Measurements from ENCODE around the gene CFAP70. TPM values are rescaled to one million over a fixed set of nuclear protein-coding genes. Genes with fewer than 3 reads are reported as not detected.

The CFAP70 gene
- total RNA-seq, 1 donor = 0.43 TPM

- DNase-seq (ENCODE audit: low read depth) = no peak
- TF ChIP-seq, protein P1, sequence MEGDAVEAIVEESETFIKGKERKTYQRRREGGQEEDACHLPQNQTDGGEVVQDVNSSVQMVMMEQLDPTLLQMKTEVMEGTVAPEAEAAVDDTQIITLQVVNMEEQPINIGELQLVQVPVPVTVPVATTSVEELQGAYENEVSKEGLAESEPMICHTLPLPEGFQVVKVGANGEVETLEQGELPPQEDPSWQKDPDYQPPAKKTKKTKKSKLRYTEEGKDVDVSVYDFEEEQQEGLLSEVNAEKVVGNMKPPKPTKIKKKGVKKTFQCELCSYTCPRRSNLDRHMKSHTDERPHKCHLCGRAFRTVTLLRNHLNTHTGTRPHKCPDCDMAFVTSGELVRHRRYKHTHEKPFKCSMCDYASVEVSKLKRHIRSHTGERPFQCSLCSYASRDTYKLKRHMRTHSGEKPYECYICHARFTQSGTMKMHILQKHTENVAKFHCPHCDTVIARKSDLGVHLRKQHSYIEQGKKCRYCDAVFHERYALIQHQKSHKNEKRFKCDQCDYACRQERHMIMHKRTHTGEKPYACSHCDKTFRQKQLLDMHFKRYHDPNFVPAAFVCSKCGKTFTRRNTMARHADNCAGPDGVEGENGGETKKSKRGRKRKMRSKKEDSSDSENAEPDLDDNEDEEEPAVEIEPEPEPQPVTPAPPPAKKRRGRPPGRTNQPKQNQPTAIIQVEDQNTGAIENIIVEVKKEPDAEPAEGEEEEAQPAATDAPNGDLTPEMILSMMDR (IDR thresholded peaks at IDR 0.05; ENCODE audit: insufficient read depth, low read depth, low read length) = no peak
- no peak overlapping the region for H3K4me3 ChIP-seq (ENCODE audit: low read depth, low read length)
These were observed 18.0 kb upstream of the CFAP70 start for GRCh38 chr10:73376679-73377078.

- no peak overlapping the region for H3K4me3 ChIP-seq (ENCODE audit: low read depth, low read length)
These were observed 9.6 kb upstream of the CFAP70 start for GRCh38 chr10:73368238-73368637.

GRCh38 chr10:73366381-73367298, 8.0 kb upstream of the CFAP70 start:
- DNase-seq (ENCODE audit: low read depth) = no peak
- TF ChIP-seq, protein P1 (IDR thresholded peaks at IDR 0.05; ENCODE audit: insufficient read depth, low read depth, low read length) = no peak

More at GRCh38 chr10:73368238-73368637, 9.6 kb upstream of the CFAP70 start:
- no peak for DNase-seq (ENCODE audit: low read depth)
- TF ChIP-seq, protein P1 (IDR thresholded peaks at IDR 0.05; ENCODE audit: insufficient read depth, low read depth, low read length) = no peak

DNA sequence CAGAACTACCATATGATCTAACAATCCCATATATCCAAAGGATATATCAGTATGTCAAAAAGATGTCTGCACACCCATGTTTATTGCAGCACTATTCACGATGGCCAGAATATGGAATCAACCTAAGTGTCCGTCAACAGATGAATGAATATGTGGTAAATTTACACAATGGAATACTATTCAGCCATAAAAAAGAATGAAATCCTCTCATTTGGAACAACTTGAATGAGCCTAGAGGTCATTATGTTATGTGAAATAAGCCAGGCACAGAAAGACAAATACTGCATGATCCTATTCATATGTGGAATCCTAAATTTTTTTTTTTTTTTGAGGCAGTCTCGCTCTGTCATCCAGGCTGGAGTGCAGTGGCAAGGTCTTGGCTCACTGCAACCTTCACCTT, 6.3 kb upstream of the CFAP70 start:
- no peak overlapping the region for H3K4me3 ChIP-seq (ENCODE audit: low read depth, low read length)
- TF ChIP-seq, protein P1 (IDR thresholded peaks at IDR 0.05; ENCODE audit: insufficient read depth, low read depth, low read length) = no peak
- no peak for DNase-seq (ENCODE audit: low read depth)

More at GRCh38 chr10:73366381-73367298, 8.0 kb upstream of the CFAP70 start:
- H3K4me3 ChIP-seq (ENCODE audit: low read depth, low read length) = no peak overlapping the region

DNA sequence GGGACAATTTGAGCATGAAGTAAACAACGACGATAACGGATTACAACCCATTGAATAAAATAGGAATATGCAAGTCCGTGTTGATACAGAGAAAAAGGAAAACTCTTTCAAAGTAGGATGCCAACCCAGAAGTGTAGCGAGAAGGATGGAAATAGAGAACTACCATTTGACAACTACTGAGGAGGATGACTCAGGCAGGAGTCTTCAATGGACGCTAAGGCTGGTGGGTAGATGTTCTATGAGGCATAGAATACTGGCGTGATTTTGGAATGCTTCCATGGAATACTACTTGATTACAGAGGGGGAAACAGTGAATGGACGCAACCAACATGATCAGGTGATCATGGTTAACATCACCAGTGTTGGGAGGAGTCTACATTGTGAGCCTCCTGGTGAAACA, 828 bp upstream of the CFAP70 start:
- DNase-seq (ENCODE audit: low read depth) = no peak
- TF ChIP-seq, protein P1 (IDR thresholded peaks at IDR 0.05; ENCODE audit: insufficient read depth, low read depth, low read length) = no peak
- H3K4me3 ChIP-seq (ENCODE audit: low read depth, low read length) = no peak overlapping the region

- TF ChIP-seq, protein P1 (IDR thresholded peaks at IDR 0.05; ENCODE audit: insufficient read depth, low read depth, low read length) = no peak
- peak overlapping the region; percentile 71 for H3K4me3 ChIP-seq (ENCODE audit: low read depth, low read length)
- no peak for DNase-seq (ENCODE audit: low read depth)
These were observed 843 bp downstream of the CFAP70 start for GRCh38 chr10:73357821-73358220.

Data from fibroblast of villous mesenchyme (primary cell).